NK-92 treated with Interleukin-12 subunit alpha and Interleukin-12 subunit beta, amount 100 ng/mL, for 24 hours (cell line): Measurements from ENCODE around the gene IFT74.
A peak's percentile ranks its signal among the peaks of the same experiment; 100 is the strongest.

Experiments
- DNase-seq: peaks from one replicate; lab custom pipeline; 2025; lab: John Stamatoyannopoulos, UW

IFT74 gene

GRCh38 chr9:26974927-26975326 is 18.7 kb downstream of the IFT74 start:
- no peak for DNase-seq

DNA sequence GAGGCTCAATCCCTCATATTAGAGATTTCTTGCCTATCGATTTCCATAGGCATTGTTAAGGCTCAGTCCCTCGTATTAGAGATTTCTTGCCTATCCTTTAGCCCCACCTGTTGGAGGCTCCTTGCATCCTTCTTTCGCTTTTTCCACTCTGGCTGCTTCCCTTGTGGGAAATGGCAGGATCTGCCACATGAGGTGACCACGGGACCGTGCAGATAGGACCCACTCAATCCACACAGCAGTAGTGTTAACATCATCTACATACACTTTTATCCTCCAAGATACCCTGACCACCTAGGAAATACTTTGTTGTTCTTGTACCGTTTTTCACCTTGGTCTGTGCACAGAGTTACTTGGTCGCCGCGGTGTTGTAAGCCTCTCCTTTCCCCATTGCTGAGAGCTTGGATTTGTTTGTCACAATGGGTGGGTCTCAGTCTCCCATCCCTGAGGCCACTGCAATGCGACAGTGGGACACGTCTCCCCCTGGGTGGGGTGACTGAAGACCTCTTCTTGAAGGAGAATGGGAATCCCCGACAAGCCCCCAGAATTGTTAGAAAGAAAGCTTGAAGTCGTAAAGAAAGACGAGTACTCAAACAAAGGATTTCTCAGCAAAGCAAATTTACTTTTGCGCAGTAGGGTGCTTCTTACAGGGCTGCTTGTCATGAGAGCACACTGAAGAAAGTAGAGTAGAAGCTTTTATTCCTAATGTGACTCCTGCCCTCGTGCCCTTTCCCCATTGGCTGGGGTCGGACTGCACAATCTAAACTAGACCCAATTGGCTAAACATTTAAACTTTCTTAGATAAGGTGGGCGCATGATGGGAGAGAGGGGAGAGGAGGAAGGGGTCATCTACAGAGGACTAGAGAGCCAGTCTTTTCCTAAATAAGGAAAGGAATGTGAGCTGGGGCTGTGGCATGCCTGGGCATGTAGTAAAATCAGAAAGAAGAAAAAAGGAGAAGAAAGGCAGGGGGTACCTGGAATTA is 19.8 kb downstream of the IFT74 start:
- no peak for DNase-seq

DNA sequence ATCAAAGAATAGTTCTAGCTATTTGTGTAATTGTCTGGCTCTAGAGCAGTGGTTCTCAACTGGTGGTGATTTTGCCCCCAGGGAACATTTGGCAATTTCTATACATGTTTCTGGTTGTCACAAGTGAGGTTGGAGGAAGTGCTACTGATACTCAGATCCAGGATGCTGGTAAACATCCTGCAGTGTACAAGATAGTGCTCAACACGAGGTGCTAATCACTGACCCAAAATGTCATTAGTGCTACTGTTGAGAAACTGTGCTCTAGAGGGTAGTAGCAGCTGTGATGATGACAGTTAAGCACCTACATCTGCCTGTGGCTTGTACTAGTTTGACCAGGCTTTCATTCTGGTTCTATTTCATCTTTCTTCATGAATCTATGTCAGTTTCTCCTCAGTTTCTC is 27.1 kb downstream of the IFT74 start:
- DNase-seq = no peak

- no peak for DNase-seq
These were observed 39.6 kb downstream of the IFT74 start for GRCh38 chr9:26995810-26996209.

GRCh38 chr9:27003426-27004077 is 47.3 kb downstream of the IFT74 start:
- DNase-seq = no peak

- DNase-seq = no peak
These were observed 49.3 kb downstream of the IFT74 start, which contains the start of gene LRRC19 for GRCh38 chr9:27005491-27005890. Gene LRRC19 (minus strand): TSS chr9:27005672. CDS start chr9:26999694, 5,978 bp downstream.

GRCh38 chr9:27019589-27019988 is 63.4 kb downstream of the IFT74 start:
- DNase-seq = no peak

- no peak for DNase-seq
These were observed 66.7 kb downstream of the IFT74 start for GRCh38 chr9:27022920-27023319.

GRCh38 chr9:27029186-27029585 is 73.0 kb downstream of the IFT74 start:
- DNase-seq = no peak

DNA sequence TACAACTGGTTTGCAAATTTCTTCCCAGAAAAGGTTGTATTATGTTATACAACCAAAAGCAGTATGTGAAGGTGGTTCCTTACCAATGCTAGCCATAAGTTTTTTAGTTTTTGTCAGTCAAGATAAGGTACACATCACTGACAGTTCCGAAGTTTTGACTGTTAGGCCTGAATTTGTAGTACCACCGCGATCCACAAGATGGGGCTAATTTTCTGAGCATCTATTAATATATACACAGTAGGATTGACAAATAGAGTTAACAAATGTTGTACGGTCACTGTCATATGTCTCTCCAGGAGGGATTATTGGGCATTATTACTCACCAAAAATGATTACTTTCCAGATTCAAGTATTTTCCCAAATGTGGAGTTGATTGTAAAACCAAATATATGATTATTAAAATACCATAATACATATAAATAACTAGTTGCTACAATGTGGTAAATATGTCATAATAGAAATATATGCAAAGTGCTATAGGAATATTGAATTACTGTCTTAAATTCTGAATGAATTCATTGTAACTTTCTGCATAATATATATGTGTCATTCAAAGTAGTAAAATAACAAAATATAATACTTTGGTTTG is 77.7 kb downstream of the IFT74 start:
- peak; percentile 1 for DNase-seq

GRCh38 chr9:27037499-27037898 is 81.3 kb downstream of the IFT74 start:
- DNase-seq = no peak

GRCh38 chr9:27041746-27042145 is 85.5 kb downstream of the IFT74 start:
- no peak for DNase-seq

- no peak for DNase-seq
These were observed 86.3 kb downstream of the IFT74 start for GRCh38 chr9:27042476-27042875.

DNA sequence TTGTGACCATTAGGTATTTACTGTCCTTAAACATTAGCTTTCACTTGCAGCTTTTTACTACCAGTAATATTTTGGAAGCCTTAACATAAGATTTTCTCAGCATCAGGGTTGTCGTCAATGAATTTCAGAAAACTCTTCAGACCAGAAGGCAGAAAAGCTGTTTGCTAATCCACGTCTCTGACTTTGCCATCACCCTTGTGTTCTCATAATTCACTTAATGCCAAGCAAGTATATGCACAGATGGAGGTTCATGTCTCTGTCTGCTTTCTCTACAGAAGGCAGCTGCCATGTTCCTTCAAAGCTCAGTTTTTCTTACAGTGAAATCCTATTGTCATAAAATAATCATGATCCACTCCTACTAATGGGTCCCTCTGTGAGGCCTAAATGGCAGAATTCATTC is 87.0 kb downstream of the IFT74 start:
- no peak for DNase-seq

- no peak for DNase-seq
These were observed 90.9 kb downstream of the IFT74 start for GRCh38 chr9:27047136-27047535.

- no peak for DNase-seq
These were observed 97.3 kb downstream of the IFT74 start for GRCh38 chr9:27053369-27054022.

DNA sequence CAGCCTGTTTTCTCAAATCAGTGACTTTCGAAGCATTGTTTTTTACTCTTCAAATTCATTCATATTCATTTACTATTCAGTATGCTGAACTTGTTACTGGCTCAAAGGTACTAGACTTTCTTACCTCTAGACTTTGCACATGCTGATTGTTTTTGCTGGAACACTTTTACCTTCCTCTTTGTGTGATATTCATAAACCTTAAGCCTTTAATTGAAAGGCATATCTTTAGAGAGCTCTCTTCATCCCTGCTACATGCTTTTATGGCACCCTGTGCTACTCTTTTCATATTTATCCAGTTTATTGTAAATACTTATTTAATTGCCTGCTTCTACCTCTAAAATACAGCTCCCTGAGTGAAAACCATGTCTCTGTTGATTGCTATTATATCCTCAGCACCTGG is 97.9 kb downstream of the IFT74 start:
- no peak for DNase-seq

GRCh38 chr9:27054841-27055240 is 98.6 kb downstream of the IFT74 start:
- no peak for DNase-seq

DNA sequence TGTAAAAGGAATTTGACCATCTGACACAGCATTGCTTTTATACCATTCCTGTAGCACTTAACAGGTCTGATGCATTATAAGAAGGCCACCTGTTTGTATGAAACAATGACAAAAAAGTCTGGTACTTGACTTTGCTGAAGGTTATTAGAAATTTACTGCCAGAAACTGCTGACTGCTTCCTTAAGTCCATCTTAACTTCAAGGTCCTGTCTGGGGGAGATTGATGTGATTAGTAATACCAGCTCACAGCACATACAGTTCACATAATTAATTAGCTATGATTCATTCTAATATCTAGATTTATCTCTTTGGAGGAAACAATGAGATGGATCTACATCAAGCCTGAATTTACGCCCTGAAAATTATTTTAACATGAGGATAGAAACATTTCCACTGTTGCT is 103.2 kb downstream of the IFT74 start:
- no peak for DNase-seq

DNA sequence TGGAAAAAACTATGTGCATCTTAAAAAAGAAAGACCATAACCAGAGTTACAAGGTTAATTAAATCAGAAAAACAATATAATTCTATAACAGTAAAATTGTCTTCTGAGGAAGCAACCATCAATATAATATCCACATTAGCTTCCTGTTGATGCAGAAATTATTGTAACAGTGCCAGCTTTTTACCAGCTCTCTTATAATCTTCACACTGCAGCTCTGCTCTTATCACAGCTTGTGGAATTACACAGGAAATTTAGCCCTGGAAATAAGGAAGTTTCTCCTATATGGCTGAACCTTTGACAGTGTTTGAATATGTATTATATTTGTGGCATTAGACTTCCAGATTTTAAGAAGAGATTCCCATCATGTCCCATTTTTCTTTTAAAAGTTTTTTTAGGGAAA is 103.7 kb downstream of the IFT74 start:
- DNase-seq = no peak

DNA sequence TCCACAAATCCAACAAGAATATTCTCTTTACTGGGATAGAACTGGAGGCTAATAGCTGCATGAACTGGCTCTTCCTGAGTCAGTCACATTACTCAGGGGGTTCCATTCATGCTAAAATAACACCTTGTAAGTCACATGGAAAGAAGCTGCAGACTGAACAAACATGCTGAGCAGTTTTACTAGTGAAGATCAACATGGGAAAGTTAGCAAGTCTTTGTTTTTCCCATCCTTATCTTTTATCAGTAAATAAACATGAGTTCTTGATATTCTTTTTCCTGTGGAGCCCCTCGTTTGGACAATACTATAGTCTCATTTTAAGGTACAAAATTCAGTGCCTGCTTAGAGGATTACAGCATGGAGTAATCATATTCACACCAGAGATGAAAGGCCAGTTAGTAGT is 109.1 kb downstream of the IFT74 start:
- no peak for DNase-seq
